IPS-18c (cell line): Measurements from ENCODE around the gene IL15.
"Not testable (repeated sequence)": the region's sequence is repeated elsewhere in the genome, so short reads cannot be mapped to it uniquely, and the experiment has no call there.

ENCODE experiments used
- H3K4me3 ChIP-seq: 2 replicates; pipeline ENCODE4 v1.7.0; 2013; ENCODE audit warnings: low read depth, mild to moderate bottlenecking, low read length, moderate library complexity; ENCODE audit not compliant: insufficient read depth
- H3K9me3 ChIP-seq: one replicate; pipeline ENCODE4 v1.6.1; 2013; ENCODE audit warnings: mild to moderate bottlenecking, low read length, moderate library complexity; ENCODE audit not compliant: control insufficient read depth, insufficient read depth

Gene IL15

DNA sequence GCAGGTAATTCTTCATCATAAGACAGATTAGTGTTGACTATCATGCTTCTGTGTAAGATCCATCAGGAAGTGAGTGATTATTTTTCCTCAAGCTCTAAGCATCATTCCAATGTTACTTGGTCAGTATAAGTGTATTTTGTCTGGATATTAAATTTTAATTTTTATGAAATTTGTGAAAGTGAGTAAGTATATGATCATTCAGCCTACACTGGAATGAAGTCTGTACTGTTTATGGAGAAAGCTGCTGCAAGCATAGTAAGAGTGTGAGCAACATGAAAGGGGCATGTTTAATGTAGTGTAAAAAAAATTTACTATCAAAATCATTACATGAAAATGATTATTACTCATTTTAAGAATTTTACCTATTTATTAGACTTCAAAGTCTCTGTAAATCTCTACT, 84.8 kb downstream of the IL15 start:
- Histone ChIP-seq H3K4me3 (no peak overlapping the region), H3K9me3 (no peaks in the 10 kb centered on the region)

DNA sequence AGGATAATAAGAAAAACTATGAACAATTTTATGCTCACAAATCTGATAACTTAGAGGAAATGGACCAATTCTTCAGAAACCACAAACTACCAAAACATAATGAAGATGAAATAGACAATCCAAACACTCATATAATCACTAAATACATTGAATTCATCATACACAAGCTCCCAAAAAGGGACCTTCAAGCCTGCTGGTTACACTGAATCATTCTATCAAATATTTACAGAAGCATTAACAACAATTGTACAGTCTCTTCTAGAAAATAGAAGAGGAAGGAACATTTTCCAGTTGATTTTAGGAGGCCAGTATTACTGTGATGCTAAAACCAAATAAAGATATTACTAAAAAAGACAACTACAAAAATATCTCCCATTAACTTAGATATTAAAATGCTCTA, 88.3 kb downstream of the IL15 start:
- no peaks in the 10 kb centered on the region for H3K9me3 ChIP-seq
- no peak overlapping the region for H3K4me3 ChIP-seq

DNA sequence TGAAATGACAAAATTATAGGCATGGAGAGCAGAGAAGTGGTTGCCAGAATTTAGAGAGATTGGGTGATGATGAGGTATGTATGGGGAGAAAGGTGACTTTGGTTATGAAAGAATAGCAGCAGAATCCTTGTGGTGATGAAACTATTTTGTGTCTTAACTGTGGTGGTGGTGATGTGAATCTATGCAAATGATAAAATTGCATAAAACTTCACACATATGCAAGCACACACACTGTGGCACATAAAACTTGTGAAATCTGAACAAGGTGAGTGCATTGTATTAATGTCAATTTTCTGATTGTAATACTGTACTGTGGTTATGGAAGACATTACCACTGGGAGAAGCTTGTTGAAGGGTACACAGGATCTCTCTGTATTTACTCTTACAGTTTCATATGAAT, 91.0 kb downstream of the IL15 start:
- H3K4me3 ChIP-seq = no peak overlapping the region
- no peaks in the 10 kb centered on the region for H3K9me3 ChIP-seq

DNA sequence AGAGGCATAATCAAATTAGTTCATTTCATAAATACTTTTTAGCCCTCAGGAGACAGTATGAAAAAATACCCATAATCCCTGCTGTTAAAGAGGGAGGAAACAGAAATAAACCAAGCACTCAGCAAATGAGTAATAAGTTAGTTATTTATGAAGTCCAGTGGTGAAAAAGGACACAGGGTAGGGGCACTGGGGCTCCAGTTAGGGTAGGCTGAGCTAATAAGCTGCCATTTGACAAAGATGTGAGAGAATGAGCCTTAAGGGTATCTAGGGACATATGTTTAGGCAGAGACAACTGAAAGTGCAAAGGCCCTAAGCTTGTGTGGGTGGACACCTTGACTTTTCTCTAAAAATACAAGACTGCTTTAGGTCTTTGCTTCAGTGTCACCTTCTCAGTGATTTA, 94.4 kb downstream of the IL15 start:
- no peaks in the 10 kb centered on the region for H3K9me3 ChIP-seq
- H3K4me3 ChIP-seq = no peak overlapping the region

DNA sequence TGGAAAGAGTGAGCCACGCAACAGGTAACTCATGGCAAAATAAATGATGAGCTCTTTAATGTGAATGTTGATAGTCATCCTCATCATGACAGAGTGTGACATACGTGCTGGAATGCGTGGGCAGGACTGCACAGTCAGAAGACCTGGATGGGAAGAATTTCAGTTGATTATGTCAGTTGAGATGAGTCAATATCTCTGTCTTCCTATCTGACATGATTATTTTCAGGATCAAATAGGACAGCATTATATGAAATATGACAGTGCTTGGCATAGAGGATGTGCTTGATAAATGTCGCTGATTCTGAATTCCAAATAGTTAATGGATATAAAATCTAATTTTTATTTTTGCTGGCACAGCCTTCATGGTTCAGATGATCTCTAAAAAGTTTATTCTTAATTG, 95.1 kb downstream of the IL15 start:
- no peaks in the 10 kb centered on the region for H3K9me3 ChIP-seq
- no peak overlapping the region for H3K4me3 ChIP-seq

DNA sequence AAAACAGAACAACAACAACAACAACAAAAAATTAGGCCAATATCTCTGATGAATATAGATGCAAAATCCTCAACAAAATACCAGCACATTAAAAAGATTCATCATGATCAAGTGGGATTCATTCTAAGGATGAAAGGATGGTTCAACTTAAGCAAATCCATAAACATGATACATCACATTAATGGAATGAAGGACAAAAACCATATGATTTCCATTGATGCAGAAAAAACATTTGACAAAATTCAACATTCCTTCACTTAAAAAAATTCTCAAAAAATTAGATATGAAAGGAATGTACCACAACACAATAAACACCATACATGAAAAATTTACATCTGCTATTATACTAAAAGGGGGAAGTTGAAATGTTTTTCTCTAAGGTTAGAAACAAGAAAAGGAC, 103.3 kb downstream of the IL15 start:
- H3K9me3 ChIP-seq = no peaks in the 10 kb centered on the region
- no peak overlapping the region for H3K4me3 ChIP-seq

DNA sequence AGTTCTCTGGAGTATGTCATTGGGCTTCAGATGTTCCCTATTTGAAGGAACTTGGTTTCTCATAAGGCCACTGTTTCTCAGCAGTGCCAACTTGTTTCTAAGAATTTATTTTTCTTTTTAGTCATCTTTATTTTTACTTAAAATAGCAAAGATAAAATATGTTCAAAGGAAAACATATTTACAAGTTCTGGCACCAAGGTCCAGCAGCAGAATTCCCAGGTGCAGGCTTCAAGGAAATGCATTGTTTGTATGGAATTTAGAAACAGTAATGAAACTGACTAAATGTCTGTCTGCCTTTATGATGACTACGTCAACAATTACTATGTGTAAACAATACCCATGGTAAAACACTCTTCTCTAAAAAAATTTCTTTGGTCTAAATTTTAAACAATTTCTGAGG, 109.6 kb downstream of the IL15 start:
- no peak overlapping the region for H3K4me3 ChIP-seq
- H3K9me3 ChIP-seq = no peaks in the 10 kb centered on the region

DNA sequence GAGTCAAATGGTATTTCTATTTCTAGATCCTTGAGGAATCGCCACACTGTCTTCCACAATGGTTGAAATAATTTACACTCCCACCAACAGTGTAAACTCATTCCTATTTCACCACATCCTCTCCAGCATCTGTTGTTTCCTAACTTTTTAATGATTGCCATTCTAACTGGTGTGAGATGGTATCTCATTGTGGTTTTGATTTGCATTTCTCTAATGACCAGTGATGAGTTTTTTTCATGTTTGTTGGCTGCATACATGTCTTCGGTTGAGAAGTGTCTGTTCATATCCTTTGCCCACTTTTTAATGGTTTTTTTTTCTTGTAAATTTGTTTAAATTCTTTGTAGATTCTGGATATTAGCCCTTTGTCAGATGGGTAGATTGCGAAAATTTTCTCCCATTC, 115.4 kb downstream of the IL15 start:
- H3K4me3 ChIP-seq, H3K9me3 ChIP-seq: not testable (repeated sequence)

DNA sequence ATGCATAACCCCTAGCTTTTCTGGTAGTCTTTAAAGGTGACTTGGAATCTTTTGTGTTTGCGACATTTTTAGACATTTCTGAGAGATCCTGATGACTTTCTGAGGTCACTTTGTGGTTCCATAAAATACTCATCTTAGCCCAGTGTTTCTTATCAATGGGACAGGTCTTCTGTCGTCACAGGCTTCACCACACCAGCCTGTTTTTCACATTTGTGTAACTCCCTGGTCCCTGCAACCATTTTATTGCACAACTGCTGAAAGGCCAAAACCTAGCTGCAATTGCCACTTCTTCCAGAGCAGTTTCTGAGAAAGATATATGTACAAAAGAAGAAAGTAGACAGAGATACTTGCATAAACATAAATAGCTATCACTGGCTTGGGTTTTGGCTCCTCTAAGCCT, 120.9 kb downstream of the IL15 start:
- Histone ChIP-seq H3K4me3 (no peak overlapping the region), H3K9me3 (no peaks in the 10 kb centered on the region)

DNA sequence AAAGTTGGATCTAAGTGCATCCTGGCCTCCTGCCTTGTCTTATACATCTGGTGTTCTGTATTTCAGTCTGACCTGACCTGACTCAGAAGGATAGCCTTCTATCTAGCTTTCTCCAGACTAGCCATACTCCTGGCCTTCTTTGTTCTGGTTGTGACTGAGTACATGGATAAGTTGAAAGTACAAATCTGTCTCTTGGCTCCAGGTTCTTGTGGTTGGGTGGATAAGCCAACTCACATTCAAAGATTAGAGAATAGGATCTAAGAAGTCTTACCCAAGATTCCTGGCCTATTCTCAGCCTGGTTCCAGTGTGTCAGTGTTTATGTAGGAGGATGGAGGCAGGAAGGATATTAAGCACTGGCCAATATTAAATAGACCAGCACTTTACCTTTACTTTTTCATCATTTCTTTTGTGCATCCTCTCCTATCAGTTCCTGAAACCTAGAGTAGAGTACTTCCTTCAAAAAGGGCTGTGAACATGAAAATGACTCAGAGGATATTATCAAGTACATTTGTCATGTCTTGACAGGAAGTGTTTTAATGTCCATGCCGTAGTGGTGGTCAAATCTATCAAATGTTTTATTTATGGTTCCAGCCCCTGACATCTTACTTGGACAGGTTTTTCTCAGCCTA, 123.5 kb downstream of the IL15 start:
- H3K9me3 ChIP-seq = no peaks in the 10 kb centered on the region

DNA sequence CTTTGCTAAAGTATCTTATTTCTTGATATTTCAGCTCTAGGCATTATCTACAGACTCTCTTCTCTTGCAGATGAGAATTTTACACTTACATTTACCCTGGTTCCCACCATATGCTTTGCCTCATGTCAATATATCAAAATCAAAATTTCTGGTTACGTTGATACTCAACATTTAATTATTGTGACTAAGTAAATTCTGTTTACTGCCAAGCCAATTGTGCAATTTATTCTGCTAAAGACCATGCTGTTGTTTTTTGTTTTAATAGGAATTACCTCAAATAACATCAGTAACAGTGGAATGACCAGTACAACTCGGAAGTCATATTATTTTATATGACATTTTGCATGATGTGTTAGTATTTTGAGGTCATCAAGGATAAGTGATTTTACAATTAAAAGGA, 125.5 kb downstream of the IL15 start:
- Histone ChIP-seq H3K4me3 (no peak overlapping the region), H3K9me3 (no peaks in the 10 kb centered on the region)

More for the DNA sequence above, 123.5 kb downstream of the IL15 start:
- no peak overlapping the region for H3K4me3 ChIP-seq

DNA sequence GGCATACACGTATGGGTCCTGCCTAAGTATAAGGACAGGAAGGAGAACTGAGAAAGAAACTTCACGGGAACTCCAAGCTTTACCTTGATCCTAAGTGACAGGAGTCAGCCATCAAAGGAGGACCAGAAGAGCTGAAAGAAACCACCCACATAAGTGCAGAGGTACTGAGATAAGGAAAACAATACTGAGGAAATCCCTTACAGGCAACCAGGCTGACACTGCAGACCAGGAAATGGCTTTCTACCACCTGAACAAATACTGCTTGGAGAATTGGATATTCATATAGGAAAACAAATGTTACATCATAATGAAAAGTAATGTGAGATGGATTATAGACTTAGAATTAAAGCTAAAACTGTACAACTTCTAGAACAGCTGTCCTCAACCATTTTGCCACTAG, 127.0 kb downstream of the IL15 start:
- Histone ChIP-seq H3K9me3 (no peaks in the 10 kb centered on the region), H3K4me3 (no peak overlapping the region)

DNA sequence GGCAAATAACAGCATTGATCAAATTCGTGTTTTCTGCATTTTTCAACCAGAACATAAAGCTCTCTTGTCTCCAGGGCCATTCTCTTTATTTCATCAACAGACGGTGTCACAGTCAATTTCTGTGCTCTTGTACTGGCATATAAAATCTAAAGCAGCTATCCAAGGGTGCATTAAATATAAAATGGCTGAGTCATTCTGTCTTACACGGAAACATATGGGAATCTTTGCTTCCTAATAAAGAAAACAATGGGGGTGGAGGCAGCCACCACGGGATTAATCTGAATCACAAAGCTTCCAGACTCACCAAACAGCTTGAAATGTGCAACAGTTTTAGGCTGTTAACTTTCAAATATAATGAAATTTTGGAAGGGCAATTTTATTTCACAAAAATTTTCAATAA, 132.6 kb downstream of the IL15 start:
- no peak overlapping the region for H3K4me3 ChIP-seq
- H3K9me3 ChIP-seq = no peaks in the 10 kb centered on the region

DNA sequence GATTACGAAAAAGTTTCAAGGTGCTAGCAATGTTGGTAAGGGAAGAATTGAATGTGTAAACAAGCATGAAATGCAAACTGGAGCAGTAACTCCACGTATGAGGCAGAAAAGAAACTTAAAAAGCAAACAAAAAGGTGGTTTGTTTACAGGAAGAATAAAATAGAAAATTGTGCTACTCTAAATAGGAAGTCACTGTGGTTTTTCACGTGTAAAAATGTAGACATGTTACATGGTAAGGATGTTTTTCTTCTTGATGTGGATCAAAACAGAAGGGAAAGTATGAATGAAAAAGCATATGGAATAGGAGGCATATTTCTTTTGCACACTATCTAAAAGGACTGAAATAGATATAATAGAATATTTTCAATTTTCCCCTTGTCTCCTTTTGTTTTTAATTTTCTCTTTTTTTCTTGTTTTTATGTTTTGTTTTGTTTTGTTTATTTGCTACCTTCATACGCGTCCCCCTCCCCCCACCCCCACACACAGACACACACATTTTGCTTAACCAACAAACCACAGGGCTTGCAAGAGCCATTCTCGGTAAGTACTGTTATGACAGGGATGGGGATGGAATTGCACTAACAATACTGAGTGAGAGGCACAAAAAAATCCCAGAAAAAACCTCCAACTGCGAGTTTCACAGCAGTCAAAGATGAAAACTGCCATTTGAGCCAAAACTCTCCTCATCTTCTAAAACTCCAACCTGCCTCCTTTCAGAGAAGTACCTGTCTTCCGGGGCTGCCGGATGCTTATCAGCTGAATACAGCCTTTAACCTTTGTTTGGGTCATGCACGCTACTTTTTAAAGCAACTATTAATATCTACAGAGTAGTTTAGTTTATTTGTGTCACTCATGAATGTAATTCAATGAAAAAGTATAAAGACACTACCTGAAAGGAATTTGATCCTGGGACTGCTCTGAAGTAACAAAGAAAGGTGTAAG, 135.8 kb downstream of the IL15 start:
- no peaks in the 10 kb centered on the region for H3K9me3 ChIP-seq

DNA sequence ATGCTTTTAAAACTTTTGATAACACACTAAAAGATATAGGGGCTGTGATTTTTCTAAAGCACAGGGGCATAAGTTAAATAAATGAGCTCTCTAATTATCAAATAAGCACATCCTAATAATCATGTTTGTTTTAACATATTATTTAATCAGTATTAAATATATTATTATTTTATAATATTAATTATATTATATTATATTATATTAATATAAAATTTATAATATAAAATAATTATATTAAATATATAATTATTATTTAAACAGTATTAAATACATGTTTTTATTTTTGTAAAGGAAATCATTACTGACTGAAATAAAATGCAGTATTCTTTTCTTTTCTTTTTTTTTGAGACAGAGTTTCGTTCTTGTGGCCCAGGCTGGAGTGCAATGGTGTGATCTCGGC, 136.5 kb downstream of the IL15 start:
- no peak overlapping the region for H3K4me3 ChIP-seq
- no peaks in the 10 kb centered on the region for H3K9me3 ChIP-seq

More for the DNA sequence above, 135.8 kb downstream of the IL15 start:
- H3K4me3 ChIP-seq = no peak overlapping the region

DNA sequence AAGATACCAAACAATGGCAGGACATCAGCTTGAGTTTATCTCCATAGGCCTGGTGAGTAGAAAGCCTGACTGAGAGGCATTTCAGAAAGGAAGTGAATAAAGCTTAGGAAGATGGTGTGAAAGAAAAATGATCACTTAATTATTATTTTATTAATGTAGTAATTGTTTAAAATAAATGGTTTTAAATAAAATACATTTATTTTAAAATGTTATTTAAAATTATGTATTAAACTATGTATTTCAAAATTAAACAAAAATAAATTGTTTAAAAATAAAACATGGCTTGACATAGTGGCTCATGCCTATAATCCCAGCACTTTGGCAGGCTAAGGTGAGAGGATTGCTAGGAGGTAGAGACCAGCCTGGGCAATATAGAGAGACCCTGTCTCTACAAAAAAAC, 145.8 kb downstream of the IL15 start:
- H3K9me3 ChIP-seq = peaks cover 4% of the 10 kb centered on the region
- no peak overlapping the region for H3K4me3 ChIP-seq
